ENCODE results near the gene PTPRD.

The PTPRD gene

DNA sequence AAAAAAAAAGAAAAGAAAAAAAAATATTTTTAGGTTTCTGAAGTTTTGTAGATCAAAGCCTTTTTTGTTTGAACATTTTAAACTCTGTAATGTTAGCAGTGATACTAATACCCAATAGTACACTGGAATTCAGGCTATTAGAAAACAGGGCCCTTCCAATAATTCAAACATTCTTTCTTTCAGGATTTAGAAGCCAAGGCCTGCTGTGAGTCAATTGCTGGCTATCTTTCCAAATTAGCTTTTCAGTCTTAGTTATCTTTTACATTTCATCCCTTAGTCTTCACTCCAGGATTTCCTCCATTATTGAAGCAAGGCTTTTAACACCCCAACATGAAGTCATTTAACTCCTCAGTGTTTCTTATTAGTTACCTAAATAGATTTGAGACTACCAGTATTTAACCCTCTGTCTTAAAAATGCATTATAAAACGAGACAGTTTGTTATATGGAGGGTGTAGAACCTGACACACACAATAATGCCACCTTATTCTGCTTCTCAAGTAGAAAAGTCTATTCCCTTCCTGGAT, 1861.3 kb downstream of the PTPRD start:
- Histone ChIP-seq H3K27ac (ENCODE audit: low read depth, low read length) (no peak overlapping the region), H3K4me1 (ENCODE audit: control insufficient read depth, low read length) (no peaks in the 10 kb centered on the region), H3K9me3 (ENCODE audit: control insufficient read depth, insufficient read depth, low read length) (no peaks in the 10 kb centered on the region), H3K79me2 (ENCODE audit: control insufficient read depth, low read length) (no peaks in the 10 kb centered on the region), H3K4me2 (ENCODE audit: low read length) (no peak overlapping the region), H3K36me3 (ENCODE audit: control insufficient read depth, low read length) (no peaks in the 10 kb centered on the region), H3K4me3 (ENCODE audit: low read length) (no peak overlapping the region), H3K27me3 (ENCODE audit: control insufficient read depth, low read length) (no peaks in the 10 kb centered on the region), H3F3A (ENCODE audit: control insufficient read depth, insufficient read depth) (no peaks in the 10 kb centered on the region), H3K9me2 (replicated peaks; ENCODE audit: control insufficient read depth, low read length) (no peaks in the 10 kb centered on the region), H4K20me1 (ENCODE audit: control insufficient read depth, insufficient read depth, low read depth, low read length) (no peaks in the 10 kb centered on the region)
- TF ChIP-seq EZH2phosphoT487 (IDR thresholded peaks at IDR 0.05; ENCODE audit: borderline replicate concordance, low read length), result no peak
- TF ChIP-seq, protein P1, sequence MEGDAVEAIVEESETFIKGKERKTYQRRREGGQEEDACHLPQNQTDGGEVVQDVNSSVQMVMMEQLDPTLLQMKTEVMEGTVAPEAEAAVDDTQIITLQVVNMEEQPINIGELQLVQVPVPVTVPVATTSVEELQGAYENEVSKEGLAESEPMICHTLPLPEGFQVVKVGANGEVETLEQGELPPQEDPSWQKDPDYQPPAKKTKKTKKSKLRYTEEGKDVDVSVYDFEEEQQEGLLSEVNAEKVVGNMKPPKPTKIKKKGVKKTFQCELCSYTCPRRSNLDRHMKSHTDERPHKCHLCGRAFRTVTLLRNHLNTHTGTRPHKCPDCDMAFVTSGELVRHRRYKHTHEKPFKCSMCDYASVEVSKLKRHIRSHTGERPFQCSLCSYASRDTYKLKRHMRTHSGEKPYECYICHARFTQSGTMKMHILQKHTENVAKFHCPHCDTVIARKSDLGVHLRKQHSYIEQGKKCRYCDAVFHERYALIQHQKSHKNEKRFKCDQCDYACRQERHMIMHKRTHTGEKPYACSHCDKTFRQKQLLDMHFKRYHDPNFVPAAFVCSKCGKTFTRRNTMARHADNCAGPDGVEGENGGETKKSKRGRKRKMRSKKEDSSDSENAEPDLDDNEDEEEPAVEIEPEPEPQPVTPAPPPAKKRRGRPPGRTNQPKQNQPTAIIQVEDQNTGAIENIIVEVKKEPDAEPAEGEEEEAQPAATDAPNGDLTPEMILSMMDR (IDR thresholded peaks at IDR 0.05; ENCODE audit: low read depth, low read length, poor library complexity, severe bottlenecking), result no peak

DNA sequence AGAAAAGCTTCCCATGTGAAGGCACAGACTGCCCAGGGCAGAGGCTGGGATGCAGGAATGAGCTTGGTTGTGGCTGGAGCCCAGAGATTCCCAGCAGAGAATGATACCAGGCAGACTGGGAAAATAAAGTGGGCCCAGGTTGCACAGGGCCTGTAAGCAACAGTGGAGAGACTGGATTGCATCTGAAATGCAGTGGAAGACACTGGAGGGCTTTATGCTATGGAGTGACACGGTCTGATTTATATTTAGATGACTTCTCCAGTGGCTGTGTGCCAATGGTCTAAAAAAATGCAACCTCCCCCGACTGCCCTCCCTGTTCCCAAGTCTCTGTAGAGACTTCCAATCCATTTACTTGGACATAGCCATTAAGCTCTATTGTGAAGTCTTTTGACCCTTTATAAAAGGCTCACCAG, 1862.2 kb downstream of the PTPRD start:
- Histone ChIP-seq H3K27ac (ENCODE audit: low read depth, low read length) (no peak overlapping the region), H3K79me2 (ENCODE audit: control insufficient read depth, low read length) (no peaks in the 10 kb centered on the region), H3K27me3 (ENCODE audit: control insufficient read depth, low read length) (no peaks in the 10 kb centered on the region), H3K4me3 (ENCODE audit: low read length) (no peak overlapping the region), H3K9me2 (replicated peaks; ENCODE audit: control insufficient read depth, low read length) (no peaks in the 10 kb centered on the region), H3K9me3 (ENCODE audit: control insufficient read depth, insufficient read depth, low read length) (no peaks in the 10 kb centered on the region), H4K20me1 (ENCODE audit: control insufficient read depth, insufficient read depth, low read depth, low read length) (no peaks in the 10 kb centered on the region), H3F3A (ENCODE audit: control insufficient read depth, insufficient read depth) (no peaks in the 10 kb centered on the region), H3K4me2 (ENCODE audit: low read length) (no peak overlapping the region), H3K36me3 (ENCODE audit: control insufficient read depth, low read length) (no peaks in the 10 kb centered on the region), H3K4me1 (ENCODE audit: control insufficient read depth, low read length) (no peaks in the 10 kb centered on the region)
- no peak for TF ChIP-seq EZH2phosphoT487 (IDR thresholded peaks at IDR 0.05; ENCODE audit: borderline replicate concordance, low read length)
- TF ChIP-seq, protein P1 (IDR thresholded peaks at IDR 0.05; ENCODE audit: low read depth, low read length, poor library complexity, severe bottlenecking), result no peak

DNA sequence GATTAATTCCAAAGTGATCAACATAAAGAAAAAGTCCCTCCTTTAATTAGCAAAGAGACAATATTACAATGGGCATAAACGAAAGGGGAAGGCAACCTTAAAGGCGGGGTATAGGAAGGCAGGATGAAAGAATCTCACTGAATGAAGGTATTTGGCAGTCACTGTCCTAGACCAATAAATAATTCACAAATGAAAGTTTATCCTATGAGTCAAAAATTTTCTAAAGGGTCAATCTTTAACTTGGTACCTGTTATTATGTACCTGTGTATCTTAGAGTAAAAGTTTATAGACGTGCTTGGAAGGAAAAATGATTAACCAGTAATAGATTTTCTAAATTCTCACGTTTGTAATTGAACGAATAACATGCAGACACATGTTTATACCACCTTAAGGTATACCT, 1867.5 kb downstream of the PTPRD start:
- H3K4me1 ChIP-seq (ENCODE audit: control insufficient read depth, low read length), result no peaks in the 10 kb centered on the region
- H3K9me2 ChIP-seq (replicated peaks; ENCODE audit: control insufficient read depth, low read length), result no peaks in the 10 kb centered on the region
- no peaks in the 10 kb centered on the region for H3K79me2 ChIP-seq (ENCODE audit: control insufficient read depth, low read length)
- H3K36me3 ChIP-seq (ENCODE audit: control insufficient read depth, low read length), result no peaks in the 10 kb centered on the region
- no peaks in the 10 kb centered on the region for H4K20me1 ChIP-seq (ENCODE audit: control insufficient read depth, insufficient read depth, low read depth, low read length)
- H3K4me3 ChIP-seq (ENCODE audit: low read length), result no peak overlapping the region
- no peak overlapping the region for H3K27ac ChIP-seq (ENCODE audit: low read depth, low read length)
- H3K27me3 ChIP-seq (ENCODE audit: control insufficient read depth, low read length), result no peaks in the 10 kb centered on the region
- TF ChIP-seq EZH2phosphoT487 (IDR thresholded peaks at IDR 0.05; ENCODE audit: borderline replicate concordance, low read length), result no peak
- TF ChIP-seq, protein P1 (IDR thresholded peaks at IDR 0.05; ENCODE audit: low read depth, low read length, poor library complexity, severe bottlenecking), result no peak
- H3K9me3 ChIP-seq (ENCODE audit: control insufficient read depth, insufficient read depth, low read length), result no peaks in the 10 kb centered on the region
- H3K4me2 ChIP-seq (ENCODE audit: low read length), result no peak overlapping the region
- no peaks in the 10 kb centered on the region for H3F3A ChIP-seq (ENCODE audit: control insufficient read depth, insufficient read depth)

All from DOHH2 (cell line).